Peyer's patch (tissue), 4 donors: Measurements from ENCODE around the gene CAP1.

ENCODE experiments used
- CTCF ChIP-seq, 6 experiments: fragments of 450-650 bp in 4 of 6; fragments of 200-600 bp in 2 of 6; sonication (generic) in 1 of 6; IDR thresholded peaks; one replicate each; pipeline ENCODE4 v1.5.1; 2017 to 2019; ENCODE audit warnings: antibody characterized with exemption in 6 of 6, mild to moderate bottlenecking in 3 of 6, moderate library complexity in 1 of 6
- POLR2A ChIP-seq, 2 donors: fragments of 450-650 bp; IDR thresholded peaks; one replicate each; pipeline ENCODE4 v1.5.1; 2017; ENCODE audit warnings: antibody characterized with exemption in 2 of 2, mild to moderate bottlenecking in 2 of 2, moderate library complexity in 2 of 2

- no peak for TF ChIP-seq CTCF (IDR thresholded peaks at IDR 0.05)
- no peak for TF ChIP-seq POLR2A (IDR thresholded peaks at IDR 0.05)
Measured at GRCh38 chr1:40107290-40107959, 66.9 kb downstream of the CAP1 start.
